Spleen (tissue), 7 donors: ENCODE measurements around the gene TC2N.

Experiments used
- POLR2A ChIP-seq, 3 donors: fragments of 450-650 bp; IDR thresholded peaks; one replicate each; pipeline ENCODE4 v1.5.1; 2017; ENCODE audit warnings: antibody characterized with exemption in 3 of 3, mild to moderate bottlenecking in 1 of 3
- POLR2AphosphoS5 ChIP-seq, 3 donors: sonication (generic); formaldehyde crosslinking; IDR thresholded peaks; one replicate each; pipeline ENCODE4 v1.5.1; 2017; ENCODE audit warnings: antibody characterized with exemption in 3 of 3
- TF ChIP-seq, protein P1 (sequence below), 11 experiments: fragments of 200-600 bp in 7 of 11; fragments of 450-650 bp in 4 of 11; sonication (generic) in 4 of 11; IDR thresholded peaks in 8 of 11; conservative IDR thresholded peaks in 3 of 11; 1 replicate in 7 of 11; 2 replicates in 4 of 11; pipeline versions ENCODE4 v1.4.0 to v1.8.0; 2016 to 2021; ENCODE audit warnings: antibody characterized with exemption in 11 of 11, inconsistent platforms in 4 of 11, mild to moderate bottlenecking in 1 of 11
- donor health status: DM: no; HTN: no; CAD: no; lungs with moderate emphysema.
- donor health status: DM: no; HTN: no; CAD: no.
- donor health status: DM: no; HTN: no; CAD: no.

DNA sequence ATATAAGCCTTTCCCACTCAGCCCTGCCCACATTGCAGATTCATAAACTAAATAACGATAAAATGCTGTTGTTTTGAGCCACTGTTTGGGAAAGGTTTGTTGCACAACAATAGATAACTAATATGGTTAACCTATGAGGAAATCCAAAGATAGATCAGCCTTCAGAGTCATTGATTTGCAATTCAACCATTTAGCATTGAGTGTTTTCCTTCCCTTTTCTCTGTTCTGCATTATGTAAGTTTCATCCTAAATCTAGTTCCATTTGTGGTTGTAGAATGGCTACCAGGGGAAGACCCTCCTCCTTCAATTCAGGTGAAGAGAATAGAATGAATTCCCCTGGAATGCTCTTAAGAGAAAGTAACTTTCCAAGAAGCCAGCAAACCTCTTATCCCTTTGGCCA lies 19.6 kb downstream of the TC2N start:
- TF ChIP-seq, protein P1, sequence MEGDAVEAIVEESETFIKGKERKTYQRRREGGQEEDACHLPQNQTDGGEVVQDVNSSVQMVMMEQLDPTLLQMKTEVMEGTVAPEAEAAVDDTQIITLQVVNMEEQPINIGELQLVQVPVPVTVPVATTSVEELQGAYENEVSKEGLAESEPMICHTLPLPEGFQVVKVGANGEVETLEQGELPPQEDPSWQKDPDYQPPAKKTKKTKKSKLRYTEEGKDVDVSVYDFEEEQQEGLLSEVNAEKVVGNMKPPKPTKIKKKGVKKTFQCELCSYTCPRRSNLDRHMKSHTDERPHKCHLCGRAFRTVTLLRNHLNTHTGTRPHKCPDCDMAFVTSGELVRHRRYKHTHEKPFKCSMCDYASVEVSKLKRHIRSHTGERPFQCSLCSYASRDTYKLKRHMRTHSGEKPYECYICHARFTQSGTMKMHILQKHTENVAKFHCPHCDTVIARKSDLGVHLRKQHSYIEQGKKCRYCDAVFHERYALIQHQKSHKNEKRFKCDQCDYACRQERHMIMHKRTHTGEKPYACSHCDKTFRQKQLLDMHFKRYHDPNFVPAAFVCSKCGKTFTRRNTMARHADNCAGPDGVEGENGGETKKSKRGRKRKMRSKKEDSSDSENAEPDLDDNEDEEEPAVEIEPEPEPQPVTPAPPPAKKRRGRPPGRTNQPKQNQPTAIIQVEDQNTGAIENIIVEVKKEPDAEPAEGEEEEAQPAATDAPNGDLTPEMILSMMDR (IDR thresholded peaks at IDR 0.05 in 8 of 11, conservative IDR thresholded peaks at IDR 0.05 in 3 of 11), result no peak
- TF ChIP-seq POLR2A (IDR thresholded peaks at IDR 0.05) (no peak), POLR2AphosphoS5 (IDR thresholded peaks at IDR 0.05) (no peak)
